OCI-LY1 (cell line): ENCODE data around the gene THBS3.
"Not testable (repeated sequence)": the region's sequence is repeated elsewhere in the genome, so short reads cannot be mapped to it uniquely, and the experiment has no call there.

ENCODE experiments used
- H2AFZ ChIP-seq: fragments of 200-600 bp; sonication (generic), shearing (Covaris generic); 2 replicates; pipeline ENCODE4 v1.6.0; 2014; ENCODE audit warnings: antibody characterized with exemption, mild to moderate bottlenecking, low read length
- H3F3A ChIP-seq: fragments of 200-600 bp; sonication (generic), shearing (Covaris generic); 2 replicates; pipeline ENCODE4 v1.6.0; 2014; ENCODE audit warnings: mild to moderate bottlenecking, antibody characterized with exemption, low read length, moderate library complexity; ENCODE audit not compliant: insufficient read depth
- H3K27ac ChIP-seq: fragments of 200-600 bp; sonication (generic); 2 replicates; pipeline ENCODE4 v1.5.1; 2014; ENCODE audit warnings: low read length, mixed run types, mild to moderate bottlenecking, low read depth; ENCODE audit not compliant: poor library complexity, severe bottlenecking
- H3K27me3 ChIP-seq: fragments of 200-600 bp; sonication (generic); 2 replicates; pipeline ENCODE4 v1.6.0; 2014; ENCODE audit warnings: antibody characterized with exemption, mild to moderate bottlenecking, low read length, moderate library complexity; ENCODE audit not compliant: insufficient read depth
- H3K36me3 ChIP-seq: fragments of 200-600 bp; sonication (generic); 2 replicates; pipeline ENCODE4 v1.6.1; 2014; ENCODE audit warnings: mild to moderate bottlenecking, antibody characterized with exemption, low read length, moderate library complexity, mixed read lengths; ENCODE audit not compliant: insufficient read depth
- H3K4me1 ChIP-seq: fragments of 200-600 bp; sonication (generic); 2 replicates; pipeline ENCODE4 v1.5.1; 2014; ENCODE audit warnings: mild to moderate bottlenecking, low read length, moderate library complexity; ENCODE audit not compliant: insufficient read depth, severe bottlenecking
- H3K4me2 ChIP-seq: fragments of 200-600 bp; sonication (generic), shearing (Covaris generic); 2 replicates; pipeline ENCODE4 v1.6.1; 2014; ENCODE audit warnings: low read length
- H3K4me3 ChIP-seq: fragments of 200-600 bp; sonication (generic); 2 replicates; pipeline ENCODE4 v1.5.1; 2014; ENCODE audit warnings: low read length, low read depth, mild to moderate bottlenecking, mixed read lengths; ENCODE audit not compliant: poor library complexity, severe bottlenecking
- H3K79me2 ChIP-seq: fragments of 200-600 bp; shearing (Covaris generic); 2 replicates; pipeline ENCODE4 v1.6.1; 2016; ENCODE audit warnings: mixed run types, low read length, mixed read lengths; ENCODE audit not compliant: insufficient read depth
- H3K9ac ChIP-seq: fragments of 200-600 bp; sonication (generic), shearing (Covaris generic); 2 replicates; pipeline ENCODE4 v1.6.1; 2014; ENCODE audit warnings: mild to moderate bottlenecking, low read length, mixed read lengths
- H3K9me2 ChIP-seq: fragments of 200-600 bp; sonication (generic), shearing (Covaris generic); 2 replicates; pipeline ENCODE4 v1.6.1; 2014; ENCODE audit warnings: low read depth, mild to moderate bottlenecking, low read length, mixed read lengths
- H3K9me3 ChIP-seq: fragments of 200-600 bp; shearing (Covaris generic); 2 replicates; pipeline ENCODE4 v1.6.1; 2014; ENCODE audit warnings: low read length, mixed read lengths
- H4K20me1 ChIP-seq: fragments of 200-600 bp; sonication (generic), shearing (Covaris generic); 2 replicates; pipeline ENCODE4 v1.6.0; 2016; ENCODE audit warnings: mild to moderate bottlenecking, low read length; ENCODE audit not compliant: insufficient read depth
- CTCF ChIP-seq: fragments of 200-600 bp; sonication (generic), shearing (Covaris generic); IDR thresholded peaks from 2 replicates; pipeline ENCODE4 v1.5.1; 2017; ENCODE audit warnings: mild to moderate bottlenecking, antibody characterized with exemption, low read length, moderate library complexity, mixed read lengths
- EZH2 ChIP-seq: fragments of 200-600 bp; sonication (generic), shearing (Covaris generic); IDR thresholded peaks from 2 replicates; pipeline ENCODE4 v1.8.0; 2017; ENCODE audit warnings: borderline replicate concordance, mixed run types, mild to moderate bottlenecking, antibody characterized with exemption, low read length, moderate library complexity, mixed read lengths

The THBS3 gene

GRCh38 chr1:155226188-155226909, 18.7 kb upstream of the THBS3 start:
- Histone ChIP-seq H4K20me1 (no peaks in the 10 kb centered on the region), H3K9me2 (no peaks in the 10 kb centered on the region), H3F3A (peaks cover 14% of the 10 kb centered on the region), H2AFZ (no peak overlapping the region), H3K36me3 (no peaks in the 10 kb centered on the region), H3K79me2 (no peaks in the 10 kb centered on the region), H3K27me3 (no peaks in the 10 kb centered on the region), H3K4me1 (peaks cover 57% of the 10 kb centered on the region), H3K4me2 (peak overlapping the region; percentile 96), H3K27ac (peak overlapping the region; percentile 94), H3K9me3 (no peaks in the 10 kb centered on the region), H3K4me3 (peak overlapping the region; percentile 93), H3K9ac (peak overlapping the region; percentile 97)
- no peak for TF ChIP-seq EZH2
- peak; percentile 87 for TF ChIP-seq CTCF

GRCh38 chr1:155225404-155225759, 17.7 kb upstream of the THBS3 start:
- peak overlapping the region; percentile 93 for H3K4me3 ChIP-seq
- H3K27ac ChIP-seq, result peak overlapping the region; percentile 94
- not testable (repeated sequence) for H3K27me3 ChIP-seq, H4K20me1 ChIP-seq, H3K9me3 ChIP-seq, H2AFZ ChIP-seq, H3K36me3 ChIP-seq, H3K9ac ChIP-seq, H3K9me2 ChIP-seq, H3K79me2 ChIP-seq
- peak overlapping the region; percentile 96 for H3K4me2 ChIP-seq
- peaks cover 57% of the 10 kb centered on the region for H3K4me1 ChIP-seq
- peaks cover 14% of the 10 kb centered on the region for H3F3A ChIP-seq

GRCh38 chr1:155223047-155223446, 15.3 kb upstream of the THBS3 start:
- TF ChIP-seq CTCF, result no peak
- TF ChIP-seq EZH2, result no peak

GRCh38 chr1:155220211-155220965, 12.7 kb upstream of the THBS3 start:
- not testable (repeated sequence) for H3K9me2 ChIP-seq, H3K4me3 ChIP-seq, H3K79me2 ChIP-seq, H3K9me3 ChIP-seq, H2AFZ ChIP-seq, H4K20me1 ChIP-seq, H3K36me3 ChIP-seq, H3K4me2 ChIP-seq, H3K27me3 ChIP-seq, H3K9ac ChIP-seq, H3K27ac ChIP-seq
- H3F3A ChIP-seq, result peaks cover 10% of the 10 kb centered on the region
- H3K4me1 ChIP-seq, result peaks cover 42% of the 10 kb centered on the region

More at GRCh38 chr1:155223047-155223446, 15.3 kb upstream of the THBS3 start:
- no peak overlapping the region for H3K4me3 ChIP-seq
- no peaks in the 10 kb centered on the region for H3K36me3 ChIP-seq
- H3K4me1 ChIP-seq, result peaks cover 61% of the 10 kb centered on the region
- no peak overlapping the region for H3K9ac ChIP-seq
- H3K27me3 ChIP-seq, result no peaks in the 10 kb centered on the region
- no peaks in the 10 kb centered on the region for H3K9me3 ChIP-seq
- no peaks in the 10 kb centered on the region for H4K20me1 ChIP-seq
- peak overlapping the region; percentile 4; the same call in 1 of the 2 replicates for H3K4me2 ChIP-seq
- no peaks in the 10 kb centered on the region for H3K9me2 ChIP-seq
- peaks cover 14% of the 10 kb centered on the region for H3F3A ChIP-seq
- no peak overlapping the region for H2AFZ ChIP-seq
- no peaks in the 10 kb centered on the region for H3K79me2 ChIP-seq
- H3K27ac ChIP-seq, result peak overlapping the region; percentile 94
